Measurements from ENCODE around the gene CAPN9. TPM values are rescaled to one million over a fixed set of nuclear protein-coding genes. Genes with fewer than 3 reads are reported as not detected.

The CAPN9 gene
- total and polyA plus RNA-seq, 2 donors, result 0.49 to 2.7 TPM

GRCh38 chr1:230747890-230748800 is 957 bp downstream of the CAPN9 start:
- Histone ChIP-seq H3K4me3 (ENCODE audit: low read depth, low read length) (no peak overlapping the region), H3K4me1 (ENCODE audit: insufficient read depth) (no peaks in the 10 kb centered on the region), H3K27ac (ENCODE audit: low read depth) (no peak overlapping the region), H3K36me3 (ENCODE audit: insufficient read depth) (no peaks in the 10 kb centered on the region)
- 77% methylated on average over 16 of the region's 16 CpGs for whole genome bisulfite sequencing
- no peak for DNase-seq (ENCODE audit: extremely low spot score)

- 72% methylated on average over 12 of the region's 12 CpGs for WGBS
- Histone ChIP-seq H3K36me3 (ENCODE audit: insufficient read depth) (no peaks in the 10 kb centered on the region), H3K27ac (ENCODE audit: low read depth) (no peak overlapping the region), H3K4me1 (ENCODE audit: insufficient read depth) (no peaks in the 10 kb centered on the region), H3K4me3 (ENCODE audit: low read depth, low read length) (no peak overlapping the region)
- DNase-seq (ENCODE audit: extremely low spot score), result no peak
Observed at GRCh38 chr1:230749150-230749549, 2.0 kb downstream of the CAPN9 start.

- Histone ChIP-seq H3K4me3 (ENCODE audit: low read depth, low read length) (no peak overlapping the region), H3K36me3 (ENCODE audit: insufficient read depth) (no peaks in the 10 kb centered on the region), H3K4me1 (ENCODE audit: insufficient read depth) (no peaks in the 10 kb centered on the region), H3K27ac (ENCODE audit: low read depth) (no peak overlapping the region)
- DNase-seq (ENCODE audit: extremely low spot score), result no peak
- 72% methylated on average over 3 of the region's 3 CpGs for WGBS
Observed at GRCh38 chr1:230749635-230750034, 2.4 kb downstream of the CAPN9 start.

- H3K4me1 ChIP-seq (ENCODE audit: insufficient read depth), result no peaks in the 10 kb centered on the region
- H3K36me3 ChIP-seq (ENCODE audit: insufficient read depth), result no peaks in the 10 kb centered on the region
- H3K4me3 ChIP-seq (ENCODE audit: low read depth, low read length), result no peak overlapping the region
- whole genome bisulfite sequencing, result 80% methylated on average over 5 of the region's 5 CpGs
- peak overlapping the region; percentile 70 for H3K27ac ChIP-seq (ENCODE audit: low read depth)
- no peak for DNase-seq (ENCODE audit: extremely low spot score)
Observed at GRCh38 chr1:230750576-230750975, 3.4 kb downstream of the CAPN9 start.

GRCh38 chr1:230750986-230751625 is 3.9 kb downstream of the CAPN9 start:
- Histone ChIP-seq H3K27ac (ENCODE audit: low read depth) (peak overlapping the region; percentile 70), H3K4me3 (ENCODE audit: low read depth, low read length) (no peak overlapping the region), H3K4me1 (ENCODE audit: insufficient read depth) (no peaks in the 10 kb centered on the region), H3K36me3 (ENCODE audit: insufficient read depth) (no peaks in the 10 kb centered on the region)
- WGBS, result 71% methylated on average over 6 of the region's 6 CpGs
- DNase-seq (ENCODE audit: extremely low spot score), result no peak

GRCh38 chr1:230752407-230752806 is 5.2 kb downstream of the CAPN9 start:
- Histone ChIP-seq H3K36me3 (ENCODE audit: insufficient read depth) (no peaks in the 10 kb centered on the region), H3K4me3 (ENCODE audit: low read depth, low read length) (no peak overlapping the region), H3K27ac (ENCODE audit: low read depth) (no peak overlapping the region), H3K4me1 (ENCODE audit: insufficient read depth) (no peaks in the 10 kb centered on the region)
- no peak for DNase-seq (ENCODE audit: extremely low spot score)
- 75% methylated on average over 6 of the region's 6 CpGs for WGBS

- H3K4me3 ChIP-seq (ENCODE audit: low read depth, low read length), result no peak overlapping the region
- no peaks in the 10 kb centered on the region for H3K36me3 ChIP-seq (ENCODE audit: insufficient read depth)
- 70% methylated on average over 5 of the region's 5 CpGs for WGBS
- no peak overlapping the region for H3K27ac ChIP-seq (ENCODE audit: low read depth)
- no peak for DNase-seq (ENCODE audit: extremely low spot score)
- no peaks in the 10 kb centered on the region for H3K4me1 ChIP-seq (ENCODE audit: insufficient read depth)
Observed at GRCh38 chr1:230753191-230753585, 6.0 kb downstream of the CAPN9 start.

GRCh38 chr1:230753586-230754251 is 6.5 kb downstream of the CAPN9 start:
- no peak for DNase-seq (ENCODE audit: extremely low spot score)
- no peak overlapping the region for H3K4me3 ChIP-seq (ENCODE audit: low read depth, low read length)
- H3K27ac ChIP-seq (ENCODE audit: low read depth), result no peak overlapping the region
- no peaks in the 10 kb centered on the region for H3K36me3 ChIP-seq (ENCODE audit: insufficient read depth)
- no peaks in the 10 kb centered on the region for H3K4me1 ChIP-seq (ENCODE audit: insufficient read depth)
- WGBS, result 14% methylated on average over 24 of the region's 24 CpGs

- no peak for DNase-seq (ENCODE audit: extremely low spot score)
- H3K4me1 ChIP-seq (ENCODE audit: insufficient read depth), result no peaks in the 10 kb centered on the region
- H3K27ac ChIP-seq (ENCODE audit: low read depth), result no peak overlapping the region
- WGBS, result 43% methylated on average over 3 of the region's 3 CpGs
- H3K4me3 ChIP-seq (ENCODE audit: low read depth, low read length), result no peak overlapping the region
- no peaks in the 10 kb centered on the region for H3K36me3 ChIP-seq (ENCODE audit: insufficient read depth)
Observed at GRCh38 chr1:230754796-230755195, 7.6 kb downstream of the CAPN9 start.

GRCh38 chr1:230757856-230758708 is 10.9 kb downstream of the CAPN9 start:
- Histone ChIP-seq H3K4me1 (ENCODE audit: insufficient read depth) (no peaks in the 10 kb centered on the region), H3K36me3 (ENCODE audit: insufficient read depth) (no peaks in the 10 kb centered on the region), H3K4me3 (ENCODE audit: low read depth, low read length) (no peak overlapping the region), H3K27ac (ENCODE audit: low read depth) (no peak overlapping the region)
- DNase-seq (ENCODE audit: extremely low spot score), result no peak
- WGBS, result 74% methylated on average over 16 of the region's 16 CpGs

GRCh38 chr1:230758709-230759368 is 11.7 kb downstream of the CAPN9 start:
- 39% methylated on average over 8 of the region's 8 CpGs for WGBS
- no peak overlapping the region for H3K27ac ChIP-seq (ENCODE audit: low read depth)
- no peak for DNase-seq (ENCODE audit: extremely low spot score)
- H3K4me3 ChIP-seq (ENCODE audit: low read depth, low read length), result no peak overlapping the region
- H3K4me1 ChIP-seq (ENCODE audit: insufficient read depth), result no peaks in the 10 kb centered on the region
- no peaks in the 10 kb centered on the region for H3K36me3 ChIP-seq (ENCODE audit: insufficient read depth)

GRCh38 chr1:230759369-230760065 is 12.3 kb downstream of the CAPN9 start:
- H3K4me1 ChIP-seq (ENCODE audit: insufficient read depth), result no peaks in the 10 kb centered on the region
- no peak overlapping the region for H3K4me3 ChIP-seq (ENCODE audit: low read depth, low read length)
- DNase-seq (ENCODE audit: extremely low spot score), result no peak
- 71% methylated on average over 7 of the region's 7 CpGs for WGBS
- no peaks in the 10 kb centered on the region for H3K36me3 ChIP-seq (ENCODE audit: insufficient read depth)
- H3K27ac ChIP-seq (ENCODE audit: low read depth), result no peak overlapping the region
